IMR-90 (cell line): ENCODE results near the gene HSPA12A. TPM values are rescaled to one million over a fixed set of nuclear protein-coding genes. Genes with fewer than 3 reads are reported as not detected.

Experiments
- ATAC-seq: fragments of 200-7000 bp; cut with Tn5 transposase; 2 replicates; pipeline ENCODE4 v1.9.1; 2020; ENCODE audit warnings: low read depth, mild to moderate bottlenecking, moderate library complexity
- BruUV-seq: library from RNA; stranded (reverse); fragments of 400-500 nt; replicated peaks from 2 replicates; lab custom pipeline; 2021; lab: Mats Ljungman, UMichigan
- CTCF ChIA-PET: fragments of 300-600 bp; formaldehyde crosslinking; extraction: SDS; loops from one replicate; lab custom pipeline; 2021; ENCODE audit warnings: antibody characterized with exemption; lab: Yijun Ruan, JAX
- POLR2A ChIA-PET: fragments of 300-600 bp; sonication (Branson Sonifier 250); formaldehyde crosslinking; loops from one replicate; lab custom pipeline; 2022; ENCODE audit warnings: antibody characterized with exemption; ENCODE audit not compliant: unreplicated experiment; lab: Charles Lee
- DNase-seq: peaks from one replicate; pipeline ENCODE4 v3.0.0; 2013
- H2AFZ ChIP-seq: replicated peaks from 2 replicates; pipeline ENCODE3; 2013; ENCODE audit warnings: low read length, mild to moderate bottlenecking; ENCODE audit not compliant: poor library complexity
- H2AK5ac ChIP-seq: 2 replicates; pipeline ENCODE4 v1.6.1; 2013; ENCODE audit warnings: low read depth, low read length, inconsistent platforms
- H2AK9ac ChIP-seq: replicated peaks from 2 replicates; pipeline ENCODE3; 2013; ENCODE audit warnings: mild to moderate bottlenecking, low read depth, low read length, moderate library complexity; ENCODE audit not compliant: poor library complexity
- H2BK120ac ChIP-seq: 2 replicates; pipeline ENCODE4 v1.6.1; 2013; ENCODE audit warnings: low read depth, low read length, inconsistent platforms
- H2BK15ac ChIP-seq: 3 replicates; pipeline ENCODE4 v1.6.1; 2013; ENCODE audit warnings: low read depth, low read length, inconsistent platforms
- H2BK20ac ChIP-seq: 2 replicates; pipeline ENCODE4 v1.6.1; 2013; ENCODE audit warnings: low read depth, mild to moderate bottlenecking, inconsistent platforms, low read length, moderate library complexity
- H2BK5ac ChIP-seq: 2 replicates; pipeline ENCODE4 v1.6.1; 2013; ENCODE audit warnings: mild to moderate bottlenecking, low read depth, low read length, inconsistent platforms; ENCODE audit not compliant: poor library complexity, severe bottlenecking
- H3K14ac ChIP-seq: replicated peaks from 2 replicates; pipeline ENCODE4 v1.6.1; 2013; ENCODE audit warnings: low read depth, low read length, inconsistent platforms
- H3K18ac ChIP-seq: 2 replicates; pipeline ENCODE4 v1.6.1; 2013; ENCODE audit warnings: low read depth, low read length, control low read depth
- H3K23ac ChIP-seq: 2 replicates; pipeline ENCODE4 v1.6.1; 2013; ENCODE audit warnings: low read depth, low read length, inconsistent platforms
- H3K27ac ChIP-seq: 2 replicates; pipeline ENCODE4 v1.5.1; 2013; ENCODE audit warnings: mild to moderate bottlenecking, control low read depth, low read length; ENCODE audit not compliant: insufficient read depth
- H3K27me3 ChIP-seq: 2 replicates; pipeline ENCODE4 v1.6.1; 2013; ENCODE audit warnings: low read length; ENCODE audit not compliant: control insufficient read depth, insufficient read depth
- H3K36me3 ChIP-seq: 2 replicates; pipeline ENCODE4 v1.6.1; 2013; ENCODE audit warnings: low read length, mixed read lengths; ENCODE audit not compliant: control insufficient read depth, insufficient read depth
- H3K4ac ChIP-seq: 2 replicates; pipeline ENCODE4 v1.6.1; 2013; ENCODE audit warnings: low read depth, low read length, inconsistent platforms
- H3K4me1 ChIP-seq: 2 replicates; pipeline ENCODE4 v1.6.1; 2013; ENCODE audit warnings: low read length, mixed read lengths; ENCODE audit not compliant: control insufficient read depth, insufficient read depth
- H3K4me2 ChIP-seq: 2 replicates; pipeline ENCODE4 v1.6.1; 2013; ENCODE audit warnings: low read depth, mild to moderate bottlenecking, control low read depth, low read length, moderate library complexity
- H3K4me3 ChIP-seq: 2 replicates; pipeline ENCODE4 v1.5.1; 2013; ENCODE audit warnings: low read depth, mild to moderate bottlenecking, control low read depth, low read length, moderate library complexity; ENCODE audit not compliant: insufficient read depth
- H3K56ac ChIP-seq: 2 replicates; pipeline ENCODE4 v1.6.1; 2013; ENCODE audit warnings: low read length, inconsistent platforms; ENCODE audit not compliant: insufficient read depth; ENCODE audit errors: extremely low read depth
- H3K79me1 ChIP-seq, 2 experiments: 2 replicates each; pipeline ENCODE4 v1.6.1; 2013; ENCODE audit warnings: low read length in 2 of 2, inconsistent platforms in 1 of 2, low read depth in 1 of 2
- H3K9ac ChIP-seq: 2 replicates; pipeline ENCODE4 v1.6.1; 2013; ENCODE audit warnings: low read depth, low read length, control low read depth
- H3K9me1 ChIP-seq: 2 replicates; pipeline ENCODE4 v1.6.1; 2013; ENCODE audit warnings: low read length, inconsistent platforms; ENCODE audit not compliant: insufficient read depth
- H3K9me3 ChIP-seq: 2 replicates; pipeline ENCODE4 v1.6.1; 2013; ENCODE audit warnings: low read length; ENCODE audit not compliant: control insufficient read depth, insufficient read depth
- H4K20me1 ChIP-seq: 2 replicates; pipeline ENCODE4 v1.6.1; 2013; ENCODE audit warnings: low read length, inconsistent platforms; ENCODE audit not compliant: insufficient read depth
- H4K5ac ChIP-seq: 2 replicates; pipeline ENCODE4 v1.6.1; 2013; ENCODE audit warnings: mild to moderate bottlenecking, low read depth, low read length, control low read depth
- H4K8ac ChIP-seq, 2 experiments: 2 replicates each; pipeline ENCODE4 v1.6.1; 2013; ENCODE audit warnings: low read depth in 2 of 2, low read length in 2 of 2, control low read depth in 1 of 2, inconsistent platforms in 1 of 2
- H4K91ac ChIP-seq: 2 replicates; pipeline ENCODE4 v1.6.1; 2013; ENCODE audit warnings: low read depth, low read length, inconsistent platforms; ENCODE audit not compliant: insufficient read depth
- CTCF ChIP-seq: conservative IDR thresholded peaks from 2 replicates; pipeline ENCODE4 v1.5.1; 2012; ENCODE audit warnings: mild to moderate bottlenecking, low read depth, low read length, improper control_type of control experiment
- FOS ChIP-seq: fragments of 150-350 bp; IDR thresholded peaks from 2 replicates; pipeline ENCODE4 v1.6.1; 2016; ENCODE audit warnings: low read depth, low read length
- RAD21 ChIP-seq: IDR thresholded peaks from 2 replicates; pipeline ENCODE4 v1.6.1; 2012; ENCODE audit warnings: low read length, improper control_type of control experiment
- WGBS, 2 experiments: methylation state at CpG; one replicate each; pipeline versions ENCODE4 v1.1.5 to v1.1.7; 2013; ENCODE audit warnings: missing lambda C conversion rate in 2 of 2; ENCODE audit not compliant: insufficient read length in 1 of 2; ENCODE audit errors: extremely low coverage in 2 of 2; 5-methylcytosine and 5-hydroxymethylcytosine counted together
- dilution Hi-C: fragments of 300-500 bp; cut with HindIII; formaldehyde crosslinking; loops from one replicate; pipeline ENCODE4 v1.14.3; 2018; ENCODE audit warnings: low sequenced_read_pairs; ENCODE audit not compliant: unreplicated experiment
- in situ Hi-C: fragments of 300-500 bp; cut with MboI; formaldehyde crosslinking; loops from 3 replicates; pipeline ENCODE4 v1.14.3; 2019; ENCODE audit warnings: low sequenced_read_pairs, inconsistent platforms, mixed read lengths
- intact Hi-C: fragments of 100-400 bp; cut with micrococcal nuclease; formaldehyde crosslinking; loops from 2 replicates; pipeline ENCODE4 v1.10.0; 2022
- polyA plus RNA-seq, 3 experiments: library from polyadenylated mRNA; depleted of rRNA; stranded (reverse); fragments of >200 nt; gene quantifications; 2 replicates each; pipeline ENCODE4 v1.2.3, GENCODE V29; 2012; ENCODE audit warnings: low replicate concordance in 1 of 3
- total RNA-seq: library from RNA; depleted of rRNA; stranded (reverse); fragments of >200 nt; gene quantifications from 2 replicates; pipeline ENCODE4 v1.2.3, GENCODE V29; 2012

HSPA12A gene
- total and polyA plus RNA-seq, 2 of the 4 experiments (the other 2 are of a cell fraction), result 16.1 to 16.7 TPM

- Histone ChIP-seq H3K23ac (no peak overlapping the region), H3K36me3 (no peaks in the 10 kb centered on the region), H3K56ac (no peak overlapping the region), H4K5ac (no peak overlapping the region), H3K27ac (no peak overlapping the region), H3K79me1 (no peaks in the 10 kb centered on the region), H2BK15ac (no peak overlapping the region), H3K18ac (no peak overlapping the region), H3K4me1 (no peaks in the 10 kb centered on the region), H3K9ac (no peak overlapping the region), H3K4ac (no peak overlapping the region), H4K91ac (no peak overlapping the region), H3K27me3 (peaks cover 12% of the 10 kb centered on the region), H2AK5ac (no peak overlapping the region), H2AK9ac (no peak overlapping the region), H2BK20ac (no peak overlapping the region), H3K4me3 (no peak overlapping the region), H2BK5ac (no peak overlapping the region), H3K9me3 (no peaks in the 10 kb centered on the region), H2AFZ (peak overlapping the region; percentile 72), H3K14ac (no peak overlapping the region), H3K4me2 (peak overlapping the region; percentile 50; the same call in 1 of the 2 replicates), H4K20me1 (no peaks in the 10 kb centered on the region), H4K8ac (no peak overlapping the region), H3K9me1 (no peaks in the 10 kb centered on the region), H2BK120ac (no peak overlapping the region)
- peak; percentile 44 for TF ChIP-seq RAD21
- TF ChIP-seq FOS, result no peak
- TF ChIP-seq CTCF, result peak; percentile 31
- WGBS, 2 experiments, result 3% methylated on average over 17 of the region's 49 CpGs; no CpG with 5 or more reads in 1 of the 2 experiments
- in situ Hi-C loops (no loop called here), intact Hi-C loops (loop anchor here (1.0 kb wide), 1 partner anchor 161 kb away; no protein-coding TSS in a partner anchor), dilution Hi-C loops (no loop called here)
- DNase-seq (no peak), ATAC-seq (peak; percentile 84)
- BruUV-seq, result no TSS peak
- ChIA-PET POLR2A (no interaction called here), CTCF (interaction anchor here (0.5 to 1.7 kb wide), 3 partner anchors 159 to 160 kb away, joined by 3 to 7 read pairs (median 3); no protein-coding TSS in a partner anchor)
Observed at GRCh38 chr10:116627386-116627933, 114.9 kb downstream of the HSPA12A start.
